Calu3 (cell line): ENCODE results near the gene SHISA8. TPM values are rescaled to one million over a fixed set of nuclear protein-coding genes. Genes with fewer than 3 reads are reported as not detected.

Experiments used
- BruUV-seq: library from RNA; stranded (reverse); fragments of 400-500 nt; replicated peaks from 2 replicates; lab custom pipeline; 2021; lab: Mats Ljungman, UMichigan
- CTCF ChIA-PET: fragments of 300-600 bp; sonication (Branson Sonifier 250); formaldehyde crosslinking; loops from one replicate; lab custom pipeline; 2022; ENCODE audit warnings: antibody characterized with exemption; lab: Charles Lee
- DNase-seq: peaks from one replicate; pipeline ENCODE4 v3.0.0; 2022
- H3K27ac Mint-ChIP-seq: one replicate; pipeline ENCODE4 v1.8.0; 2022; ENCODE audit warnings: mixed read lengths; ENCODE audit not compliant: unreplicated experiment
- H3K27me3 Mint-ChIP-seq: one replicate; pipeline ENCODE4 v1.8.0; 2022; ENCODE audit warnings: mixed read lengths; ENCODE audit not compliant: unreplicated experiment
- H3K36me3 Mint-ChIP-seq: one replicate; pipeline ENCODE4 v1.8.0; 2022; ENCODE audit warnings: mild to moderate bottlenecking, moderate library complexity, mixed read lengths; ENCODE audit not compliant: insufficient read depth, unreplicated experiment
- H3K4me1 Mint-ChIP-seq: one replicate; pipeline ENCODE4 v1.8.0; 2022; ENCODE audit warnings: mild to moderate bottlenecking, low read depth, mixed read lengths; ENCODE audit not compliant: unreplicated experiment
- H3K4me3 Mint-ChIP-seq: one replicate; pipeline ENCODE4 v1.8.0; 2022; ENCODE audit warnings: mild to moderate bottlenecking, low read depth, moderate library complexity, mixed read lengths; ENCODE audit not compliant: unreplicated experiment
- H3K9me3 Mint-ChIP-seq: one replicate; pipeline ENCODE4 v1.8.0; 2022; ENCODE audit warnings: low read depth, mixed read lengths; ENCODE audit not compliant: unreplicated experiment
- intact Hi-C: fragments of 100-400 bp; cut with micrococcal nuclease; formaldehyde crosslinking; loops from one replicate; pipeline ENCODE4 v1.10.0; 2022; ENCODE audit not compliant: unreplicated experiment
- total RNA-seq: library from RNA; stranded (reverse); gene quantifications from 2 replicates; pipeline ENCODE4 v1.2.3, GENCODE V29; 2022
- TF ChIP-seq, protein P1 (sequence below): fragments of 200-600 bp; IDR thresholded peaks from one replicate; pipeline ENCODE4 v1.8.0; 2022; ENCODE audit warnings: antibody characterized with exemption; ENCODE audit not compliant: unreplicated experiment

Gene SHISA8
- total RNA-seq, 1 experiment from 2014 or later, result not detected

DNA sequence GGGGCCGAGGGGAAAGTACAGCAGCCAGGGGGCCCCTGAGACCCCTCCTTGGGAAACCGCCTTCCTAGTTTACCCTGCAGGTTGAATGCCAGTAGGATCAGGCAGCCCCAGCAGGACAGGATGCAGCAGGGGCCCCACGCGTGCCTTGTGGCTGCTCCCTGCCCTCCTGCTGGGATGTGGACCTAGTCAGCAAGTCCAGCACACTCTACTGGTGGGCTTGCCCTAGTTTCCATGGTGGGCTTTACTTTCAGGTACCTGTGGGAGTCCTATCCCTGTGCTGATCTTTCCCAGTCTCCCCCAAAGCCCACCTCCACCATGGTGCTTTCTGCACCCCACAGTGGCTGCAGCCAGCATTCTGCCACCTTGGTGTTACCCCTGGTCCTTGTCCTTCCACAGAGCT is 22.2 kb downstream of the SHISA8 start:
- H3K4me1 Mint-ChIP-seq, result no peaks in the 10 kb centered on the region
- no peaks in the 10 kb centered on the region for H3K9me3 Mint-ChIP-seq
- no peak for DNase-seq
- peaks cover 87% of the 10 kb centered on the region for H3K36me3 Mint-ChIP-seq
- H3K4me3 Mint-ChIP-seq, result no peak overlapping the region
- intact Hi-C loops, result no loop called here
- H3K27me3 Mint-ChIP-seq, result no peaks in the 10 kb centered on the region
- no peak overlapping the region for H3K27ac Mint-ChIP-seq
- CTCF ChIA-PET, result no interaction called here
- TF ChIP-seq, protein P1, sequence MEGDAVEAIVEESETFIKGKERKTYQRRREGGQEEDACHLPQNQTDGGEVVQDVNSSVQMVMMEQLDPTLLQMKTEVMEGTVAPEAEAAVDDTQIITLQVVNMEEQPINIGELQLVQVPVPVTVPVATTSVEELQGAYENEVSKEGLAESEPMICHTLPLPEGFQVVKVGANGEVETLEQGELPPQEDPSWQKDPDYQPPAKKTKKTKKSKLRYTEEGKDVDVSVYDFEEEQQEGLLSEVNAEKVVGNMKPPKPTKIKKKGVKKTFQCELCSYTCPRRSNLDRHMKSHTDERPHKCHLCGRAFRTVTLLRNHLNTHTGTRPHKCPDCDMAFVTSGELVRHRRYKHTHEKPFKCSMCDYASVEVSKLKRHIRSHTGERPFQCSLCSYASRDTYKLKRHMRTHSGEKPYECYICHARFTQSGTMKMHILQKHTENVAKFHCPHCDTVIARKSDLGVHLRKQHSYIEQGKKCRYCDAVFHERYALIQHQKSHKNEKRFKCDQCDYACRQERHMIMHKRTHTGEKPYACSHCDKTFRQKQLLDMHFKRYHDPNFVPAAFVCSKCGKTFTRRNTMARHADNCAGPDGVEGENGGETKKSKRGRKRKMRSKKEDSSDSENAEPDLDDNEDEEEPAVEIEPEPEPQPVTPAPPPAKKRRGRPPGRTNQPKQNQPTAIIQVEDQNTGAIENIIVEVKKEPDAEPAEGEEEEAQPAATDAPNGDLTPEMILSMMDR, result no peak
- BruUV-seq, result no TSS peak

DNA sequence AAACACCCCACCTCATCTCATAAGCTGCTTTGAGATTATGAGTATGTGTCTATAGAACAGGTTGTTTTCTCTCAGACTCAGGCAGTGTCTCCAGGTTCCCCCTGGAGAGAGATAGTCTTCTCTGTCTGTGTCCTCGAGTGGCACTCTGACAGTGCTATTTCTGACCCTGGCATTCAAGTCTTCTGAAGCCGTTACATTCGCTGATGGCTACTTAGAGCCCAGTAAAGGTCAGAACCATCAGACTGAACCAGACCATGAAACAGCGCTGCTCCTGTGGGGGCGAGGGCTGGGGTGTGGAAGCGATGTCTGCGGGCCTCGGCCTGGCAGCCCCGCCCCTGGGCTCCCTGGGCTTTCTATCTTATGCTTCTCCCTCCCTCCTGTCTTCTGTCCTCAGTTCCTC is 23.5 kb downstream of the SHISA8 start:
- CTCF ChIA-PET, result interaction anchor here (0.9 kb wide), 1 partner anchor 122 kb away, joined by 3 read pairs; no protein-coding TSS in a partner anchor
- intact Hi-C loops, result no loop called here
- no TSS peak for BruUV-seq
- Mint-ChIP-seq H3K4me3 (no peak overlapping the region), H3K27me3 (no peaks in the 10 kb centered on the region), H3K9me3 (no peaks in the 10 kb centered on the region), H3K36me3 (peaks cover 86% of the 10 kb centered on the region), H3K4me1 (no peaks in the 10 kb centered on the region), H3K27ac (no peak overlapping the region)
- TF ChIP-seq, protein P1, result no peak
- no peak for DNase-seq

GRCh38 chr22:41888627-41889200 is 26.2 kb downstream of the SHISA8 start:
- intact Hi-C loops, result no loop called here
- BruUV-seq, result no TSS peak

DNA sequence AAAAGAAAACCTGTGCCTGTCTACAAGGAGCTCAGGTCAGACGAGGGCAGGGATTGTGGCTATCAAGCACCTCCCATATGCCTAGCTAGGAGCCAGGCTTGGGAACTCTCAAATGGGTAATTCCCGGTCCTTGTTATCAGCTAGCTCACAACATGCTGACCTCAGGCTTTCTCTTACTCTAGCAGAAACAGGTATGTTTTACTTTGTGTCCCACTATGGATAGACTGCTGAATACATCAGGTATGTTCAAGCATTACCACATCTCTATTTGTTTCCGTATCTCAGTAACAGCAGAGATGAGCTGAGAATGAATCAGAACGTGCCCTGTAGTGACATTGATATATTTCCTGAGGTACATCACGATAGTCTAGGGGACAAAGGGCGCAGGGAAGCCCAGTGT is 29.4 kb downstream of the SHISA8 start:
- no peak overlapping the region for H3K4me3 Mint-ChIP-seq
- no peaks in the 10 kb centered on the region for H3K4me1 Mint-ChIP-seq
- BruUV-seq, result no TSS peak
- DNase-seq, result no peak
- TF ChIP-seq, protein P1, result no peak
- intact Hi-C loops, result no loop called here
- H3K36me3 Mint-ChIP-seq, result peaks cover 60% of the 10 kb centered on the region
- H3K27ac Mint-ChIP-seq, result no peak overlapping the region
- H3K27me3 Mint-ChIP-seq, result no peaks in the 10 kb centered on the region
- H3K9me3 Mint-ChIP-seq, result no peaks in the 10 kb centered on the region
- CTCF ChIA-PET, result no interaction called here

More at GRCh38 chr22:41888627-41889200, 26.2 kb downstream of the SHISA8 start:
- TF ChIP-seq, protein P1, result no peak
- Mint-ChIP-seq H3K27ac (no peak overlapping the region), H3K4me1 (no peaks in the 10 kb centered on the region), H3K27me3 (no peaks in the 10 kb centered on the region), H3K36me3 (peaks cover 70% of the 10 kb centered on the region), H3K9me3 (no peaks in the 10 kb centered on the region), H3K4me3 (no peak overlapping the region)
- no peak for DNase-seq
- CTCF ChIA-PET, result interaction anchor here (0.7 kb wide), 1 partner anchor 9 kb away, joined by 3 read pairs; no protein-coding TSS in a partner anchor
